ENCODE measurements around the gene FAIM. TPM values are rescaled to one million over a fixed set of nuclear protein-coding genes. Genes with fewer than 3 reads are reported as not detected.

FAIM gene
- total RNA-seq, 4 donors from 2014 or later = 5.1 to 12.5 (median 7.1) TPM

DNA sequence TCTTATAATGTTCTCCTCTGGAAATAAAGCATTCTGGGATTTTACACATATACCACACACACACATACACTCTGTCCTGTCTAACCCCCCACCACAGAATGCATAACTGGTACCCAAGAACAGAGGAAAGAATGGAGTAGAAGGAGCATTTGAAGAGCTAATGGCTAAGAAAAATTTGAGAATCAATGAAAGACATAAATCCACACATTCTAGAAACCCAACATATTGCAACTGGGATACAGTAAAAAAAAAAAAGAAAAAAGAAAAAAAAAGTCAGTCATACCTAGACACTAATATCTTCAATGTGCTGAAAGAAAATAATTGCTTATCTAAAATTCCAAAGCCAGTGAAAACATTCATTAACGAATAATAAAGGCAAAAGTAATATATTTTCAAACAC lies 35.4 kb upstream of the FAIM start:
- no peak for DNase-seq (ENCODE audit: low spot score in 2 of 2)
- WGBS, 2 donors = 96 to 98% methylated on average over 1 of the region's 1 CpG
- no peak overlapping the region for H3K4me3 ChIP-seq (ENCODE audit: low read depth, poor library complexity, severe bottlenecking)
- intact Hi-C loops (cut with DNase I; ENCODE audit: low total_unique reads) = no loop called here
- TF ChIP-seq, protein P1, sequence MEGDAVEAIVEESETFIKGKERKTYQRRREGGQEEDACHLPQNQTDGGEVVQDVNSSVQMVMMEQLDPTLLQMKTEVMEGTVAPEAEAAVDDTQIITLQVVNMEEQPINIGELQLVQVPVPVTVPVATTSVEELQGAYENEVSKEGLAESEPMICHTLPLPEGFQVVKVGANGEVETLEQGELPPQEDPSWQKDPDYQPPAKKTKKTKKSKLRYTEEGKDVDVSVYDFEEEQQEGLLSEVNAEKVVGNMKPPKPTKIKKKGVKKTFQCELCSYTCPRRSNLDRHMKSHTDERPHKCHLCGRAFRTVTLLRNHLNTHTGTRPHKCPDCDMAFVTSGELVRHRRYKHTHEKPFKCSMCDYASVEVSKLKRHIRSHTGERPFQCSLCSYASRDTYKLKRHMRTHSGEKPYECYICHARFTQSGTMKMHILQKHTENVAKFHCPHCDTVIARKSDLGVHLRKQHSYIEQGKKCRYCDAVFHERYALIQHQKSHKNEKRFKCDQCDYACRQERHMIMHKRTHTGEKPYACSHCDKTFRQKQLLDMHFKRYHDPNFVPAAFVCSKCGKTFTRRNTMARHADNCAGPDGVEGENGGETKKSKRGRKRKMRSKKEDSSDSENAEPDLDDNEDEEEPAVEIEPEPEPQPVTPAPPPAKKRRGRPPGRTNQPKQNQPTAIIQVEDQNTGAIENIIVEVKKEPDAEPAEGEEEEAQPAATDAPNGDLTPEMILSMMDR (IDR thresholded peaks at IDR 0.05) = no peak
- no peak for TF ChIP-seq POLR2A (IDR thresholded peaks at IDR 0.05)

GRCh38 chr3:138578141-138578540 lies 30.4 kb upstream of the FAIM start:
- H3K4me3 ChIP-seq (ENCODE audit: low read depth, poor library complexity, severe bottlenecking) = no peak overlapping the region
- no peak for DNase-seq (ENCODE audit: low spot score in 2 of 2)
- WGBS, 2 donors = 66 to 79% methylated on average over 4 of the region's 4 CpGs
- intact Hi-C loops (cut with DNase I; ENCODE audit: low total_unique reads) = no loop called here
- TF ChIP-seq, protein P1 (IDR thresholded peaks at IDR 0.05) = no peak
- no peak for TF ChIP-seq POLR2A (IDR thresholded peaks at IDR 0.05)

GRCh38 chr3:138578961-138579574 lies 29.5 kb upstream of the FAIM start:
- no peak overlapping the region for H3K4me3 ChIP-seq (ENCODE audit: low read depth, poor library complexity, severe bottlenecking)
- no peak for TF ChIP-seq POLR2A (IDR thresholded peaks at IDR 0.05)
- TF ChIP-seq, protein P1 (IDR thresholded peaks at IDR 0.05) = no peak
- no peak for DNase-seq (ENCODE audit: low spot score in 2 of 2)
- intact Hi-C loops (cut with DNase I; ENCODE audit: low total_unique reads) = no loop called here
- WGBS, 2 donors = 82 to 87% methylated on average over 6 of the region's 6 CpGs

GRCh38 chr3:138587374-138587773 lies 21.2 kb upstream of the FAIM start:
- WGBS, 2 donors = 95 to 100% methylated on average over 1 of the region's 1 CpG
- no peak for TF ChIP-seq POLR2A (IDR thresholded peaks at IDR 0.05)
- TF ChIP-seq, protein P1 (IDR thresholded peaks at IDR 0.05) = no peak
- no peak for DNase-seq (ENCODE audit: low spot score in 2 of 2)

DNA sequence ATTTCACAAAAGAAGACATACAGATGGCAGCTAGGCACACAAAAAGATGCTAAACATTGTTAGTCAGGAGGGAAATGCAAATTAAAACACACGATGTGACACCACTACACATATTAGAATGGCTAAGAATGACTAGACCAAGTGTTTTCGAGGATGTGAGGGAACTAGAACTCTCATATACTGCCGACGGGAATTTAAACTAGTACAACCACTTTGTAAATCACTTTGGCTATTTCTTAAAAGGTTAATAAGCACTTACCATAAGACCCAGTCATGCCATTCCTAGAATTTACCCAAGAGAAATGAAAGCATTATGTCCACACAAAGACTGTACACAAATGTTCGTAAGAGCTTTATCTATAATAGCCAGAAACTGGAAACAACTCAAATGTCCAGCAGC lies 20.1 kb upstream of the FAIM start:
- 88 to 93% methylated on average over 5 of the region's 5 CpGs for WGBS, 2 donors
- no peak overlapping the region for H3K4me3 ChIP-seq (ENCODE audit: low read depth, poor library complexity, severe bottlenecking)
- intact Hi-C loops (cut with DNase I; ENCODE audit: low total_unique reads) = no loop called here
- TF ChIP-seq, protein P1 (IDR thresholded peaks at IDR 0.05) = no peak
- TF ChIP-seq POLR2A (IDR thresholded peaks at IDR 0.05) = no peak
- DNase-seq (ENCODE audit: low spot score in 2 of 2) = no peak

More at GRCh38 chr3:138587374-138587773, 21.2 kb upstream of the FAIM start:
- intact Hi-C loops (cut with DNase I; ENCODE audit: low total_unique reads) = no loop called here
- H3K4me3 ChIP-seq (ENCODE audit: low read depth, poor library complexity, severe bottlenecking) = no peak overlapping the region

GRCh38 chr3:138591392-138591791 lies 17.2 kb upstream of the FAIM start:
- no peak for DNase-seq (ENCODE audit: low spot score in 2 of 2)
- 61 to 69% methylated on average over 1 of the region's 1 CpG for WGBS, 2 donors
- intact Hi-C loops (cut with DNase I; ENCODE audit: low total_unique reads) = loop anchor here (5.0 to 10.0 kb wide), 2 partner anchors 174 to 407 kb away; partner anchors contain the start of gene ARMC8
- TF ChIP-seq, protein P1 (IDR thresholded peaks at IDR 0.05) = no peak
- TF ChIP-seq POLR2A (IDR thresholded peaks at IDR 0.05) = no peak
- H3K4me3 ChIP-seq (ENCODE audit: low read depth, poor library complexity, severe bottlenecking) = no peak overlapping the region
